ENCODE measurements around the gene HMCN2. TPM values are rescaled to one million over a fixed set of nuclear protein-coding genes. Genes with fewer than 3 reads are reported as not detected.

Gene HMCN2
- total RNA-seq, 1 experiment from 2014 or later = 8.6 TPM

DNA sequence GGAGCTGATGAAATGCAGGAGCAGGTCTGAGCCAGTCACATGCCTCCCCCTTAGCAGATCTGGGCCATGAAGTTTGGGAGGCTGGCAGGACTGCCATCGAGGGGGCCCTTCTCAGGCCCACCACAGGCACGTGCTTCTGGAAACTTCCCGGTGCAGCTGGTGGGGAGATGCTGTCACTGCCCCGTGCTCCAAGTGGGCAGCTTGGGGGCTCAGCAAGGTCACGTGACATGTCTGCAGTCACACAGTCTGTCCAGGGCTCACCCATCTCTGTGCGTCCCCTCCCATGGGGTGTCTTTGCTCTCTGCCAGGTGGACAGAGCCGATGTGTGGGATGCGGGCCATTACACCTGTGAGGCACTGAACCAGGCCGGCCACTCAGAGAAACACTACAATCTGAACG is 99.8 kb downstream of the HMCN2 start:
- peaks cover 4 to 12% (median 9%) of the 10 kb centered on the region in 3 experiments; a peak in 5 of 7 replicates for H3K36me3 Mint-ChIP-seq (ENCODE audit: insufficient read depth in 1 of 3, low read depth in 3 of 3)
- Histone ChIP-seq H2BK12ac (ENCODE audit: insufficient read length, low read depth, low read length) (no peak overlapping the region), H3K23ac (ENCODE audit: insufficient read length, low read depth, low read length) (no peak overlapping the region), H3K4ac (ENCODE audit: low read depth, low read length) (no peak overlapping the region), H2AK5ac (ENCODE audit: insufficient read length, low read length) (no peak overlapping the region), H3K4me2 (ENCODE audit: insufficient read depth, insufficient read length, low read length) (no peak overlapping the region), H2BK15ac (ENCODE audit: low read depth, low read length) (no peak overlapping the region), H3K14ac (ENCODE audit: insufficient read depth, low read length) (no peak overlapping the region), H3K9me3 (ENCODE audit: control insufficient read depth, low read depth, low read length) (no peaks in the 10 kb centered on the region), H3K27me3 (ENCODE audit: insufficient read depth, low read length) (no peaks in the 10 kb centered on the region), H3K23me2 (ENCODE audit: insufficient read length, low read depth, low read length, poor library complexity, severe bottlenecking) (no peaks in the 10 kb centered on the region), H4K5ac (ENCODE audit: insufficient read length, low read depth, low read length) (no peak overlapping the region), H3K56ac (ENCODE audit: insufficient read length, low read depth, low read length) (no peak overlapping the region), H4K20me1 (ENCODE audit: control insufficient read depth, insufficient read depth, insufficient read length) (peaks cover 2% of the 10 kb centered on the region), H2AFZ (ENCODE audit: low read length) (no peak overlapping the region), H3K9ac (ENCODE audit: extremely low read depth, insufficient read length, low read length) (no peak overlapping the region), H4K91ac (ENCODE audit: insufficient read length, low read depth, low read length) (no peak overlapping the region), H3K4me1 (ENCODE audit: insufficient read depth, low read length) (no peaks in the 10 kb centered on the region), H4K8ac (replicated peaks; ENCODE audit: insufficient read length, low read depth, low read length) (no peak overlapping the region), H2BK20ac (ENCODE audit: low read depth, low read length, poor library complexity, severe bottlenecking) (no peak overlapping the region), H2BK5ac (ENCODE audit: insufficient read length, low read length) (no peak overlapping the region), H3T11ph (ENCODE audit: low read length) (no peak overlapping the region), H3K18ac (ENCODE audit: insufficient read length, low read depth, low read length) (no peak overlapping the region), H3K79me2 (ENCODE audit: insufficient read depth, low read length) (no peaks in the 10 kb centered on the region), H3K27ac (ENCODE audit: insufficient read length, low read depth, low read length) (no peak overlapping the region), H2BK120ac (ENCODE audit: low read depth, low read length, poor library complexity, severe bottlenecking) (no peak overlapping the region), H3K79me1 (ENCODE audit: insufficient read depth, low read depth, low read length, poor library complexity, severe bottlenecking) (no peaks in the 10 kb centered on the region)
- H3K9me3 Mint-ChIP-seq = no peaks in the 10 kb centered on the region
- no peak for TF ChIP-seq CTCF (conservative IDR thresholded peaks at IDR 0.05)
- no peak overlapping the region for H3K4me3 Mint-ChIP-seq
- DNase-seq = no peak
- peaks cover 9 to 17% of the 10 kb centered on the region in 2 experiments for H3K4me1 Mint-ChIP-seq
- no peaks in the 10 kb centered on the region for H3K27me3 Mint-ChIP-seq (ENCODE audit: low read depth)
- no CpG with 5 or more reads among the region's 10 CpGs for WGBS (ENCODE audit: extremely low coverage, insufficient read length, low lambda C conversion rate)
- peak overlapping the region in 2 of 3 experiments; percentile 83 to 89; a peak in 3 of 7 replicates for H3K27ac Mint-ChIP-seq

Data from H9 (cell line).